Central memory CD8-positive, alpha-beta T cell (primary cell): ENCODE data around the gene LCN10.
A peak's percentile ranks its signal among the peaks of the same experiment; 100 is the strongest.
"Not testable (repeated sequence)": the region's sequence is repeated elsewhere in the genome, so short reads cannot be mapped to it uniquely, and the experiment has no call there.

Experiments
- ATAC-seq: fragments of 150-1000 bp; cut with Tn5 transposase; replicated peaks from 2 replicates; pipeline ENCODE4 v1.10.0; 2022; ENCODE audit warnings: mild to moderate bottlenecking, moderate FRiP score, moderate number of reproducible peaks; ENCODE audit not compliant: poor library complexity, severe bottlenecking; ENCODE audit errors: extremely low read depth
- DNase-seq, 2 donors: peaks; one replicate each; pipeline ENCODE4 v3.0.0; 2021; ENCODE audit warnings: low spot score in 2 of 2
- H3K27ac Mint-ChIP-seq: one replicate; pipeline ENCODE4 v1.8.0; 2022; ENCODE audit warnings: low read depth, mild to moderate bottlenecking, moderate library complexity, mixed read lengths
- H3K27me3 Mint-ChIP-seq: one replicate; pipeline ENCODE4 v1.8.0; 2022; ENCODE audit warnings: mixed read lengths
- H3K36me3 Mint-ChIP-seq: one replicate; pipeline ENCODE4 v1.8.0; 2022; ENCODE audit warnings: mild to moderate bottlenecking, moderate library complexity, mixed read lengths; ENCODE audit not compliant: insufficient read depth
- H3K4me1 Mint-ChIP-seq: one replicate; pipeline ENCODE4 v1.8.0; 2022; ENCODE audit warnings: mixed read lengths
- H3K4me3 Mint-ChIP-seq: one replicate; pipeline ENCODE4 v1.8.0; 2022; ENCODE audit warnings: mild to moderate bottlenecking, moderate library complexity, mixed read lengths
- H3K9me3 Mint-ChIP-seq: one replicate; pipeline ENCODE4 v1.8.0; 2022; ENCODE audit warnings: mixed read lengths

The LCN10 gene

DNA sequence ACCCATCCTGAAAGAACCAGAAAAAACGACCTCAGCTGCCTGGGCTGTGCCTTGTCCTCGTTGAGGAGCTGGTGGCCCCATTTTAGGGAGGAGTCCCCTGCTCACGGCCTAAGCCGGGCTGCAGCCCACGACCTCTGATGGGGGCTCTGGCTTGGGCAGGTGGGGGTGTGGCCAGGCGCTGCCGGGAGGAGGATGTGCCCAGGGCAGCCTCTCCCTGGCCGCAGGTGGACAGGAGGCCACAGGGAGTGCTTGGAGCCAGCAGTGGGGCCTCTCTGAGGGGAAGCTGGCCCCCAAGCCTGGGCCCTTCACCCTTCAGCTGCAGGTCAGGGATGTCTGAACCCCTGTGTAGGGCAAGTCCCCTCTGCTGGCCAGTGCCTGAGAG lies 27.9 kb downstream of the LCN10 start:
- Mint-ChIP-seq H3K36me3 (peaks cover 5% of the 10 kb centered on the region), H3K4me3 (no peak overlapping the region), H3K27ac (no peak overlapping the region), H3K4me1 (peaks cover 11% of the 10 kb centered on the region), H3K27me3 (peaks cover 38% of the 10 kb centered on the region), H3K9me3 (no peaks in the 10 kb centered on the region)
- ATAC-seq (no peak), DNase-seq (no peak)

GRCh38 chr9:136714096-136714892 lies 28.4 kb downstream of the LCN10 start:
- Mint-ChIP-seq H3K27me3 (peaks cover 40% of the 10 kb centered on the region), H3K9me3 (no peaks in the 10 kb centered on the region), H3K27ac (no peak overlapping the region), H3K4me3 (no peak overlapping the region), H3K36me3 (peaks cover 5% of the 10 kb centered on the region), H3K4me1 (peaks cover 11% of the 10 kb centered on the region)
- DNase-seq = no peak
- no peak for ATAC-seq

- DNase-seq (no peak), ATAC-seq (no peak)
- Mint-ChIP-seq H3K4me1 (peaks cover 8% of the 10 kb centered on the region), H3K36me3 (peaks cover 5% of the 10 kb centered on the region), H3K27me3 (peaks cover 45% of the 10 kb centered on the region), H3K4me3 (peak overlapping the region; percentile 23), H3K9me3 (no peaks in the 10 kb centered on the region), H3K27ac (no peak overlapping the region)
Observed at GRCh38 chr9:136713550-136713949, 29.2 kb downstream of the LCN10 start.

DNA sequence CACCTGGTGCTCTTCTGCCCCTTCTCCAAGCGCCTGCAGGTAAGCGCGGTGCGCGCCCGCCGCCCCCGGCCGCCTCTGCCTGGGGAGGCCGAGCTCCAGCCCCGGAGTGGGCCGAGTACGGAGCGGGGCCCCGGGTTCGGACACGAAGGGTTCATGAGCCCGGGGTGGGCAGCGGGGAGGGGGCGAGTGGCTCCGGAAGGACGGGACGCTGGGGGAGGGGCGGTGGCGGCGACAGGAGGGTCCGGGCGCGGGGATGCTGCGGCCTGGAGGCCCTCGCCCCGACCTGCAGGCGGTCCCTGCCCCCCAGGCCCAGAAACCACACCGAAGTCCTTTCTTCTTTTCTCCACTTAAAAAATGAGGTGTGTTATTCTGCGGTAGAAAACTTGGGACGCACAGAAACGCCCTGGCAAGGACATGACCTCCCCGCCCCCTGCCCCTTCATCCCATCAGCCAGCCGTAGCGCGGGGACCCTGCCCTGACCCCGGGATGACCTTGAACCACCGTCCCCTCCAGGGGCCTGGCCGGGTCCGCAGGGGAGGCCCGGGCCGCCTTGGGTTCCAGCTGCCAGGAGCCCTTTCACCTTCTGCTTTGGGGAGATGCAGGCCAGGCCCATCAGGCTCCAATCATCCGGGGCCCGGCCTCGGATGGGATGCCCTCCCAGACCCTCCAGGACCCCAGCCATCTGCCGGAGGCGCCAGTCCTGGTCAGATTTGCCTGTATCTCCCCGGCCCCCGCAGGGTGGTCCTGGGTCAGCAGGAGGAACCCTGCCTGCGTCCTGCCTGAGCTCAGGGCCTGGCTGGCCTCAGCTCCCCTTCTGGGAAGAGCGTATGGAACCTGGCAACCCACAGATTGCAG lies 29.8 kb downstream of the LCN10 start:
- peaks cover 5% of the 10 kb centered on the region for H3K36me3 Mint-ChIP-seq
- no peak overlapping the region for H3K27ac Mint-ChIP-seq
- H3K4me3 Mint-ChIP-seq = peak overlapping the region; percentile 23
- DNase-seq (no peak), ATAC-seq (no peak)
- peaks cover 51% of the 10 kb centered on the region for H3K27me3 Mint-ChIP-seq
- no peaks in the 10 kb centered on the region for H3K9me3 Mint-ChIP-seq
- H3K4me1 Mint-ChIP-seq = peaks cover 5% of the 10 kb centered on the region

GRCh38 chr9:136711751-136712689 lies 30.7 kb downstream of the LCN10 start, which contains the start of gene DIPK1B:
DIPK1B (plus strand) TSS chr9:136712572; CDS start chr9:136712666, 94 bp downstream.
- Mint-ChIP-seq H3K36me3 (peaks cover 5% of the 10 kb centered on the region), H3K27me3 (peaks cover 53% of the 10 kb centered on the region), H3K9me3 (no peaks in the 10 kb centered on the region), H3K4me3 (peak within 1 kb of the TSS; percentile 71), H3K27ac (no peak within 1 kb of the TSS), H3K4me1 (peaks cover 5% of the 10 kb centered on the region)
- DNase-seq (no peak), ATAC-seq (no peak)

DNA sequence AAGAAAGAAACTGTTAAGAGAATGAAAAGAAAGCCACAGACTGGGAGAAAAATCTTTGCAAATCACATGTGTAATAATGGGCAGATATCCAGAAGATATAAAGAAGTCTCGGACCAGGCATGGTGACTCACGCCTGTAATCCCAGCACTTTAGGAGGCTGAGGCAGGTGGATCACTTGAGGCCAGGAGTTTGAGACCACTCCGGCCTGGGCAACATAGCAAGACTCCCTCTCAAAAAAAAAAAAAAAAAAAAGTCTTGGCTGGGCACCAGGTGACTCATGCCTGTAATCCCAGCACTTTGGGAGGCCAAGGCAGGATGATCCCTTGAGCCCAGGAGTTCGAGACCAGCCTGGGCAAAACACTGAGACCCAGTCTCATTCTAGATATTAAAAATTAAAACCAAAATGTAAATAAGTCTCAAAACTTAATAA lies 31.5 kb downstream of the LCN10 start:
- H3K36me3 Mint-ChIP-seq, DNase-seq, H3K9me3 Mint-ChIP-seq, H3K4me1 Mint-ChIP-seq, H3K27ac Mint-ChIP-seq, ATAC-seq: not testable (repeated sequence)
- Mint-ChIP-seq H3K4me3 (peak overlapping the region; percentile 71), H3K27me3 (peaks cover 53% of the 10 kb centered on the region)

DNA sequence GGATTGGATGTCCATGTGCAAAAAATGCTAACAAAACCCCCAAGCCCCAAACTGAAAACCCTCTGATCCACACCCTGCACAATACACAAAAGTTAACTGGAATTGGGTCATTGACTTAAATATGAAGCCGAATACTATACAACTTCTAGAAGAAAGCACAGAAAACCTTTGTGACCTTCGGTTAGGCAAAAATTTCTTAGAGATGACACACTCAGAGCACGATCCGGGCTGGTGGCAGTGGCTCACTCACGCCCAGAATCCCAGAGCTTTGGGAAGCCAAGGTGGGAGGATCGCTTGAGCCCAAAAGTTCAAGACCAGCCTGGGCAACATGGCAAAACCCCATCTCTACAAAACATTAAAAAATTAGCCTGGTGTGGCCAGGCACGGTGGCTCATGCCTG lies 32.2 kb downstream of the LCN10 start:
- H3K4me1 Mint-ChIP-seq = peaks cover 5% of the 10 kb centered on the region
- ATAC-seq (no peak), DNase-seq (no peak)
- peaks cover 53% of the 10 kb centered on the region for H3K27me3 Mint-ChIP-seq
- H3K27ac Mint-ChIP-seq = no peak overlapping the region
- peak overlapping the region; percentile 16 for H3K4me3 Mint-ChIP-seq
- H3K9me3 Mint-ChIP-seq = no peaks in the 10 kb centered on the region
- H3K36me3 Mint-ChIP-seq = peaks cover 2% of the 10 kb centered on the region

DNA sequence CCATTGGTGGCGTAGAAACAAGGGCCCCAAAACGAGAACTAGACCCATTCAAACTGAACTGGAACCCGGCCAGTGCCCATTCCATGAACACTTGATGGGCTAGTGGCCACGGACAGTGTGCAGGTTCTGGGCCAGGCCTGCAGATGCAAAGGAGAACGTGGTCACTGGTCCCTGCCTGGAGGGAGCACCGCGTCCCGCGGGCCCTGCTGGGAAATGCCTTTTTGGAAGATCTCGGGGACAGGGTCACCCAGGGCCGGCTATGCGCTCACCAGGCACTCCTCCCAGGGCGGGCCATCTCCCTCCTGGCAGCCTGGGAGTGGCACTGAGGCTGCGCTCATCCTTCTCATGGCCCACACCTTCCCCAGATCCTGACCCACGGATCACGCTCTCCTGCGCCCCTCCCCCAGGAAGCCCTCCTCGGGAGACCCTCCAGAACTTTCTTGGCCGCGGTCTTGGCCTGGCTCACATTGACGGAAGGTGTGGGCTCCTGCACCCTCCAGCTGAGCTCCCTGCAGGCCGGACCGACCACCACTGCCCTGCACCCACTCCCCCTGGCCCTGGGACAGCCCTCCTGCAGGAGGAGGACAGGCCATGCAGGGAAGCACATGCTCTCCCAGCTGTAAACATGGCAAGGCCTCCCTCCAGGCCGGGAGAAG lies 33.2 kb downstream of the LCN10 start:
- H3K27me3 Mint-ChIP-seq = peaks cover 53% of the 10 kb centered on the region
- peaks cover 5% of the 10 kb centered on the region for H3K4me1 Mint-ChIP-seq
- peaks cover 2% of the 10 kb centered on the region for H3K36me3 Mint-ChIP-seq
- no peak for ATAC-seq
- no peak overlapping the region for H3K4me3 Mint-ChIP-seq
- no peaks in the 10 kb centered on the region for H3K9me3 Mint-ChIP-seq
- no peak overlapping the region for H3K27ac Mint-ChIP-seq
- DNase-seq = no peak

GRCh38 chr9:136707849-136708517 lies 34.8 kb downstream of the LCN10 start:
- peaks cover 2% of the 10 kb centered on the region for H3K36me3 Mint-ChIP-seq
- DNase-seq = no peak
- no peak for ATAC-seq
- H3K9me3 Mint-ChIP-seq = no peaks in the 10 kb centered on the region
- H3K4me1 Mint-ChIP-seq = peaks cover 5% of the 10 kb centered on the region
- H3K4me3 Mint-ChIP-seq = no peak overlapping the region
- H3K27me3 Mint-ChIP-seq = peaks cover 37% of the 10 kb centered on the region
- H3K27ac Mint-ChIP-seq = no peak overlapping the region

- Mint-ChIP-seq H3K27me3 (peaks cover 36% of the 10 kb centered on the region), H3K4me3 (no peak overlapping the region), H3K36me3 (peaks cover 5% of the 10 kb centered on the region), H3K4me1 (peaks cover 5% of the 10 kb centered on the region), H3K27ac (no peak overlapping the region), H3K9me3 (no peaks in the 10 kb centered on the region)
- DNase-seq (no peak), ATAC-seq (no peak)
Observed at GRCh38 chr9:136707011-136707410, 35.7 kb downstream of the LCN10 start.

DNA sequence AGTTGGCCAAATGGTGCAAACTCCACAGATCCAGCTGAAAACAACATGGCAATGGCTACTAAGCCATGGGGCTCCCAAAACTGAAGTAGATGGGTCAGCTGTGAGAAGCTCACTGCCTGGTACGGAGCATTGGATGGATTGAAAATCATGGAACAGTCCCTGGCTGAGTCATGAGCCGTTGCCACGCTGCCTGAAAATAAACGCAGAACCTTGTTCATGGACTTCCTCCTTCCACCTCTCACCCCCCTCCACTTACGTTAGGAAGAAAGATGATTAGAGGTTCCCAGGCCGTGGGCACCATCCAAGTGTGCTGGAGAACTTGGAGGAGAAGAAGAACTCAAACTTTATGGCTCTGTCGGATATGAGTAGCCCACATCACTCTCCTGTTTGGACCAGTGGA lies 37.2 kb downstream of the LCN10 start:
- peaks cover 8% of the 10 kb centered on the region for H3K36me3 Mint-ChIP-seq
- peaks cover 22% of the 10 kb centered on the region for H3K27me3 Mint-ChIP-seq
- H3K4me1 Mint-ChIP-seq = peaks cover 13% of the 10 kb centered on the region
- H3K27ac Mint-ChIP-seq = no peak overlapping the region
- DNase-seq (no peak), ATAC-seq (no peak)
- no peaks in the 10 kb centered on the region for H3K9me3 Mint-ChIP-seq
- H3K4me3 Mint-ChIP-seq = no peak overlapping the region
